ENCODE data around the gene MARVELD1. TPM values are rescaled to one million over a fixed set of nuclear protein-coding genes. Genes with fewer than 3 reads are reported as not detected.

MARVELD1 gene
- total RNA-seq, 2 donors from 2014 or later = 44.3 to 47.9 TPM

GRCh38 chr10:97761331-97761865 is 47.9 kb downstream of the MARVELD1 start:
- WGBS, 2 experiments (ENCODE audit: insufficient coverage in 1 of 2, insufficient read length in 1 of 2) = 94 to 97% methylated on average over 8 of the region's 8 CpGs
- no peak for TF ChIP-seq CTCF (conservative IDR thresholded peaks at IDR 0.05)
- Mint-ChIP-seq H3K36me3 (ENCODE audit: low read depth) (peaks cover 36% of the 10 kb centered on the region), H3K9me3 (no peaks in the 10 kb centered on the region), H3K4me1 (peaks cover 19% of the 10 kb centered on the region), H3K27ac (no peak overlapping the region), H3K27me3 (ENCODE audit: insufficient read depth) (peaks cover 4% of the 10 kb centered on the region), H3K4me3 (no peak overlapping the region)
- H3K4me3 ChIP-seq (ENCODE audit: low read length) = no peak overlapping the region
- H3K9ac ChIP-seq (ENCODE audit: extremely low read depth, low read length, poor library complexity, severe bottlenecking) = no peak overlapping the region
- H3K4me1 ChIP-seq (ENCODE audit: control insufficient read depth, insufficient read depth, low read length) = peaks cover 13% of the 10 kb centered on the region
- H3K27ac ChIP-seq (ENCODE audit: low read depth, low read length) = no peak overlapping the region
- peaks cover 38% of the 10 kb centered on the region for H3K36me3 ChIP-seq (ENCODE audit: control insufficient read depth, insufficient read depth, low read length)
- no peaks in the 10 kb centered on the region for H3K9me3 ChIP-seq (ENCODE audit: control insufficient read depth, low read length)
- DNase-seq = peak; percentile 24
- no peaks in the 10 kb centered on the region for H3K27me3 ChIP-seq (ENCODE audit: control insufficient read depth, insufficient read depth, low read length, poor library complexity, severe bottlenecking)

- WGBS, 2 experiments (ENCODE audit: insufficient coverage in 1 of 2, insufficient read length in 1 of 2) = 90 to 94% methylated on average over 7 to 10 of the region's 10 CpGs
- no peaks in the 10 kb centered on the region for H3K9me3 ChIP-seq (ENCODE audit: control insufficient read depth, low read length)
- peaks cover 4% of the 10 kb centered on the region for H3K27me3 Mint-ChIP-seq (ENCODE audit: insufficient read depth)
- H3K36me3 Mint-ChIP-seq (ENCODE audit: low read depth) = peaks cover 31% of the 10 kb centered on the region
- H3K27ac Mint-ChIP-seq = no peak overlapping the region
- H3K27me3 ChIP-seq (ENCODE audit: control insufficient read depth, insufficient read depth, low read length, poor library complexity, severe bottlenecking) = no peaks in the 10 kb centered on the region
- peaks cover 13% of the 10 kb centered on the region for H3K4me1 ChIP-seq (ENCODE audit: control insufficient read depth, insufficient read depth, low read length)
- H3K27ac ChIP-seq (ENCODE audit: low read depth, low read length) = no peak overlapping the region
- peaks cover 32% of the 10 kb centered on the region for H3K36me3 ChIP-seq (ENCODE audit: control insufficient read depth, insufficient read depth, low read length)
- H3K9ac ChIP-seq (ENCODE audit: extremely low read depth, low read length, poor library complexity, severe bottlenecking) = no peak overlapping the region
- TF ChIP-seq CTCF (conservative IDR thresholded peaks at IDR 0.05) = no peak
- peaks cover 19% of the 10 kb centered on the region for H3K4me1 Mint-ChIP-seq
- H3K4me3 Mint-ChIP-seq = no peak overlapping the region
- H3K9me3 Mint-ChIP-seq = no peaks in the 10 kb centered on the region
- no peak overlapping the region for H3K4me3 ChIP-seq (ENCODE audit: low read length)
- peak; percentile 33 for DNase-seq
Observed at GRCh38 chr10:97762056-97762455, 48.5 kb downstream of the MARVELD1 start.

- Mint-ChIP-seq H3K4me3 (no peak overlapping the region), H3K4me1 (peaks cover 19% of the 10 kb centered on the region), H3K27ac (peak overlapping the region; percentile 68), H3K36me3 (ENCODE audit: low read depth) (peaks cover 24% of the 10 kb centered on the region), H3K9me3 (no peaks in the 10 kb centered on the region), H3K27me3 (ENCODE audit: insufficient read depth) (peaks cover 10% of the 10 kb centered on the region)
- no peaks in the 10 kb centered on the region for H3K27me3 ChIP-seq (ENCODE audit: control insufficient read depth, insufficient read depth, low read length, poor library complexity, severe bottlenecking)
- WGBS, 2 experiments (ENCODE audit: insufficient coverage in 1 of 2, insufficient read length in 1 of 2) = 66% methylated on average over 5 of the region's 5 CpGs; no CpG with 5 or more reads in 1 of the 2 experiments
- H3K36me3 ChIP-seq (ENCODE audit: control insufficient read depth, insufficient read depth, low read length) = peaks cover 32% of the 10 kb centered on the region
- peaks cover 13% of the 10 kb centered on the region for H3K4me1 ChIP-seq (ENCODE audit: control insufficient read depth, insufficient read depth, low read length)
- H3K9me3 ChIP-seq (ENCODE audit: control insufficient read depth, low read length) = no peaks in the 10 kb centered on the region
- no peak overlapping the region for H3K4me3 ChIP-seq (ENCODE audit: low read length)
- no peak for TF ChIP-seq CTCF (conservative IDR thresholded peaks at IDR 0.05)
- H3K9ac ChIP-seq (ENCODE audit: extremely low read depth, low read length, poor library complexity, severe bottlenecking) = no peak overlapping the region
- no peak overlapping the region for H3K27ac ChIP-seq (ENCODE audit: low read depth, low read length)
- DNase-seq = peak; percentile 85
Observed at GRCh38 chr10:97762816-97763215, 49.3 kb downstream of the MARVELD1 start.

Data from endodermal cell (in vitro differentiated cells).